ENCODE data around the gene PPARG. TPM values are rescaled to one million over a fixed set of nuclear protein-coding genes. Genes with fewer than 3 reads are reported as not detected.
A peak's percentile ranks its signal among the peaks of the same experiment; 100 is the strongest.
"Not testable (repeated sequence)": the region's sequence is repeated elsewhere in the genome, so short reads cannot be mapped to it uniquely, and the experiment has no call there.

Gene PPARG
- total RNA-seq, 1 donor from 2014 or later: 14.7 TPM

DNA sequence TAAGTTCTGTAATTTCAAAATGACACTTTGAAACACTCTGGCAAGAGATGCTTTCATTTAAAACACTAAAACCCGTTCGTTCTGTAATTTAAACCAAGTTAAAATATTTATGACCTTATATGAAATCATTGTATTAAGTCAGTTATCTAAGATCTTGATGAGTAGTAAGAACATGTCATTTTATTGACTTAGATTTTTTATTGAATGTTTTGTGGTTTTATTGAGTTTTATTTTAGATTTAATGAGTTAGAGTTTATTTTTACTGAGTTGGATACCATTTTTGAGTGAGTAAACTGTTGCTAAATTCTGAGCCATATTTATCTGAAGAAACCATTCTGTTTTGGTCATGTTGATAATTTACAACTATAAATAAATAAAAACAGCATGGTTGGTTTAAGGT, 94.3 kb downstream of the PPARG start:
- TF ChIP-seq, protein P1, sequence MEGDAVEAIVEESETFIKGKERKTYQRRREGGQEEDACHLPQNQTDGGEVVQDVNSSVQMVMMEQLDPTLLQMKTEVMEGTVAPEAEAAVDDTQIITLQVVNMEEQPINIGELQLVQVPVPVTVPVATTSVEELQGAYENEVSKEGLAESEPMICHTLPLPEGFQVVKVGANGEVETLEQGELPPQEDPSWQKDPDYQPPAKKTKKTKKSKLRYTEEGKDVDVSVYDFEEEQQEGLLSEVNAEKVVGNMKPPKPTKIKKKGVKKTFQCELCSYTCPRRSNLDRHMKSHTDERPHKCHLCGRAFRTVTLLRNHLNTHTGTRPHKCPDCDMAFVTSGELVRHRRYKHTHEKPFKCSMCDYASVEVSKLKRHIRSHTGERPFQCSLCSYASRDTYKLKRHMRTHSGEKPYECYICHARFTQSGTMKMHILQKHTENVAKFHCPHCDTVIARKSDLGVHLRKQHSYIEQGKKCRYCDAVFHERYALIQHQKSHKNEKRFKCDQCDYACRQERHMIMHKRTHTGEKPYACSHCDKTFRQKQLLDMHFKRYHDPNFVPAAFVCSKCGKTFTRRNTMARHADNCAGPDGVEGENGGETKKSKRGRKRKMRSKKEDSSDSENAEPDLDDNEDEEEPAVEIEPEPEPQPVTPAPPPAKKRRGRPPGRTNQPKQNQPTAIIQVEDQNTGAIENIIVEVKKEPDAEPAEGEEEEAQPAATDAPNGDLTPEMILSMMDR (conservative IDR thresholded peaks at IDR 0.05; ENCODE audit: low read depth, low read length): no peak
- no peak for DNase-seq (ENCODE audit: low read depth)

DNA sequence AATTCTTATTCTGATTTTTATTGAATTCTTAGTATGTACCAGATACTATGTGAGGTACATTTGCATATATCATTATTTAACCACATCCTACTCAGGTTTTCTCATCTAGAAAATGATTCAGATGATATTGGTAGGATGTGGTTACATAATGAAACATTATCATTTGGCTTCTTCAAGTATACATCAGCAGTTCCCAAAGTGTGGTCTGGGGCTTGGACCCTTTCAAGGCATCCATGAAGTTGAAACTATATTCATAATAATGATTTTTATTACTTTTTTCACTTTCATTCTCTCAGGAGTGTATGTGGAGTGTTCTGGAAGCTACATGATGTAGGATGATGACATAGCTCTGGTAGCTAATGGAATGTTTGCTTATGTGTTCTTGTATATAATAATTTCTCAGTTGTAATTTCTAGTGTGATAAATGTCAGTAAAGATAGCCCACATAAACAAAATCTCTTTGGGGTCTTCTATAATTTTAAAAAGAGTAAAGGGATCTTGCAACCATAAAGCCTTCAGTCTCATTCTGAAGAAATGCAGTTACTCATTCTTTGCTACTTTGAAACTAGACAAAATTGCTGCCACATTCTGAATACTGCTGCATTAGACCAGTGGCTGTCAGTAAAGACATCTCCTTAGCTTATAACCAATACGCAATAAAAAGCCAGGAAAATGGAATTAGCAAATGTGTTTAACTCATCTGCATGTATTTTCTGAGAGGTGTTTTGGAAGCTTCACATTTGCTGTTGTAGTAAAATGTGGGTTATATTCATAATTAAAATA, 95.8 kb downstream of the PPARG start:
- no peak for DNase-seq (ENCODE audit: low read depth)
- TF ChIP-seq, protein P1 (conservative IDR thresholded peaks at IDR 0.05; ENCODE audit: low read depth, low read length): no peak
- no peak overlapping the region for H3K4me3 ChIP-seq (ENCODE audit: low read depth, low read length)

More for the DNA sequence above, 94.3 kb downstream of the PPARG start:
- no peak overlapping the region for H3K4me3 ChIP-seq (ENCODE audit: low read depth, low read length)

DNA sequence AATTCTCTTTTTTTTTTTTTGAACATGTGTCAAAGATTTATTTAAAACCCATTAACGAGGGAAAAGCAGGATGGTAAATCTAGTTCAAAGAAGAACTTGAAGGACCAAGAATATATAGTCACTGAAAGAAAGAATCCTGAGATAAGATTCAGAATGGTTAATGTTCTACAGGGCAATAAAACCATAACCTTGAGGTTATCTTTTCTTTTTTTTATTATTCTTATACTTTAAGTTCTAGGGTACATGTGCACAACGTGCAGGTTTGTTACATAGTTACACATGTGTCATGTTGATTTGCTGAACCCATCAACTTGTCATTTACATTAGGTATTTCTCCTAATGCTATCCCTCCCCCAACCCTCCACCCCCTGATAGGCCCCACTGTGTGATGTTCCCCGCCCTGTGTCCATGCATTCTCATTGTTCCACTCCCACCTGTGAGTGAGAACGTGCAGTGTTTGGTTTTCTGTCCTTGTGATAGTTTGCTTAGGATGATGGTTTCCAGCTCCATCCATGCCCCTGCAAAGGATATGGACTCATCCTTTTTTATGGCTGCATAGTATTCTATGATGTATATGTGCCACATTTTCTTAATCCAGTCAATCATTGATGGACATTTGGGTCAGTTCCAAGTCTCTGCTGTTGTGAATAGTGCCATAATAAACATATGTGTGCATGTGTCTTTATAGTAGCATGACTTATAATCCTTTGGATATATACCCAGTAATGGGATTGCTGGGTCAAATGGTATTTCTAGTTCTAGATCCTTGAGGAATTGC, 97.8 kb downstream of the PPARG start:
- H3K4me3 ChIP-seq (ENCODE audit: low read depth, low read length); DNase-seq (ENCODE audit: low read depth): not testable (repeated sequence)

DNA sequence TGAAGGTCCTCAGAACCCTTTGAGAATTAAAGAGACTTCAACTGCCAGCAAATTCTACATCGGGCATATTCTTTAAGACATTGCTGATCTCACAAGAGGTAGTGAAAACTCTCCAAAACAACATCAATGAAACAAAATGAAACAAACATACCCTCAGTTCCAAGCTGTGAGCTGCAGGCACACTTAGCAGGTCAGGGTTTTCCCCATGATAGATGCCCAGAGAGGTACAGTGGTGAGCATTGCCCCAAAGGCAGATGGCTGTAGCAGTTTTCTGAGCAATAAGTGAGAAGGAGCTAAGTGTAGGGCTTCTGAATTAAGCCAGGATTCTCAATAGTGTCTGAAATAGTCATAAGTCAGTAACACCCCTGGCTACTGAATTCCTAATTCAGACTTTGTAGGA, 99.3 kb downstream of the PPARG start:
- TF ChIP-seq, protein P1 (conservative IDR thresholded peaks at IDR 0.05; ENCODE audit: low read depth, low read length): no peak
- no peak for DNase-seq (ENCODE audit: low read depth)
- no peak overlapping the region for H3K4me3 ChIP-seq (ENCODE audit: low read depth, low read length)

DNA sequence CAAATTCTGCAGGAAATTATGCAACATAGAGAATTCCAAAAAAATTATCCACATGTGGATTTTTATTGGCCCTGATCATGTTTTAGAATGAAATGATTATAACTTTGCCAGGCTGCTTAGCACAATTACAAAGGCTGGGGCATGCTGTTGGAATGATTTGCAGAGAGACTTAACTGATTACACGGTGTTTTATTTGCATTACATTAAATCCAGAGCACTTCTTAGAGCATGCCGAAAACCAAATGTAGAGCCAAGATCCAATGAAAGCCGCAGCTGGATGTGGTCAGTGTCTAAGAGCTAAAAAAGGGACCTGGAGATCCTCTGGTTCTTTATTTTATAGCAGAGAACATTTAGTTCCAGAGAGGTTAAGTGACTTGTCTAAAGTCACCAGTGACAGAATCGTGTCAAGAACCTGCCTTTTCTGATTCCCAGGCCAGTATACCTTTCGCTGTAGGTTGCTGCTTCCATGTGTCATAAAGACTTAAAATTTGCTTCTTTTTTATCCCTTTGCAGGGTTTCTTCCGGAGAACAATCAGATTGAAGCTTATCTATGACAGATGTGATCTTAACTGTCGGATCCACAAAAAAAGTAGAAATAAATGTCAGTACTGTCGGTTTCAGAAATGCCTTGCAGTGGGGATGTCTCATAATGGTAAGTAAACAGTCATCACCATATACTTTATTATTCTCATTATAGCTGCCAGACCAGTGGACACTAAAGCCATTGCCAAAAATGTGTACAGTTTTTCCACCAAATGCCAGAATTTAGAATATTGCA, 103.4 kb downstream of the PPARG start:
- no peak for DNase-seq (ENCODE audit: low read depth)
- TF ChIP-seq, protein P1 (conservative IDR thresholded peaks at IDR 0.05; ENCODE audit: low read depth, low read length): no peak
- no peak overlapping the region for H3K4me3 ChIP-seq (ENCODE audit: low read depth, low read length)

DNA sequence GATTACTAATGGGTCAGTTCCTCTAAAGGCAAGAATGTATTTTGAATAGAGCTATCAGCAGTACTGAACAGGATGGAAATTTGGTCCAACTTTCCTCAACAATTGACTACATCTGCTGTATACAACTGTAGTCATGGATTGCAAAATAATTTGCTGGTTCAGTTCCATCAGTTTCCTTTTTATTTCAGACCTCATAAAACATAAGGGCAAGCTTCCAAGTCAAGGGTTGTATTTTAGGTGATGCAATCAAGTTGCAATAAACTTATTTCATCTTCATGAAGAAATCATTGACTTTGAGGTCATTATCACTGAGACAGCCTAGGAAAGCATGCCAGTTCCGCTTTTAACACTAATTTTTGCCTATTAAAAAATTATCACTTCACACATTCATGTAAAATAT, 105.0 kb downstream of the PPARG start:
- peak; percentile 38 for DNase-seq (ENCODE audit: low read depth)
- TF ChIP-seq, protein P1 (conservative IDR thresholded peaks at IDR 0.05; ENCODE audit: low read depth, low read length): no peak

More for the DNA sequence above, 105.0 kb downstream of the PPARG start:
- H3K4me3 ChIP-seq (ENCODE audit: low read depth, low read length): no peak overlapping the region

All from epithelial cell of proximal tubule (primary cell).